ENCODE data around the gene PXDN.
A peak's percentile ranks its signal among the peaks of the same experiment; 100 is the strongest.
"Not testable (repeated sequence)": the region's sequence is repeated elsewhere in the genome, so short reads cannot be mapped to it uniquely, and the experiment has no call there.

The PXDN gene

DNA sequence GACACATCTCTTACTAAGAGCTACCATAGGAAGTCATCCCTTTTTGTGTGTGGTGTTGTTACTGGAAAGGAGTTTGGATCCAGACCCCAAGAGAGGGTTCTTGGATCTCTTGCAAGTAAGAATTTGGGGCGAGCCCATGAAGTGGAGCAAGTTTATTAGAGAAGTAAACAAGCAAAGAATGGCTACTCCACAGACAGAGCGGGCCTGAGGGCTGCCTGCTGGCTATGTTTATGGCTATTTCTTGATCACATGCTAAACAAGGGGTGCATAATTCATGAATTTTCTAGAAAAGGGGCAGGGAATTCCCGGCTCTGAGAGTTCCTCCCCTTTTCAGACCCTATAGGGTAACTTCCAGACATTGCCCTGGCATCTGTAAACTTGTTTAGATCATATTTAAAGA lies 30.6 kb upstream of the PXDN start:
- DNase-seq (ENCODE audit: low read depth in 2 of 2) = no peak

DNA sequence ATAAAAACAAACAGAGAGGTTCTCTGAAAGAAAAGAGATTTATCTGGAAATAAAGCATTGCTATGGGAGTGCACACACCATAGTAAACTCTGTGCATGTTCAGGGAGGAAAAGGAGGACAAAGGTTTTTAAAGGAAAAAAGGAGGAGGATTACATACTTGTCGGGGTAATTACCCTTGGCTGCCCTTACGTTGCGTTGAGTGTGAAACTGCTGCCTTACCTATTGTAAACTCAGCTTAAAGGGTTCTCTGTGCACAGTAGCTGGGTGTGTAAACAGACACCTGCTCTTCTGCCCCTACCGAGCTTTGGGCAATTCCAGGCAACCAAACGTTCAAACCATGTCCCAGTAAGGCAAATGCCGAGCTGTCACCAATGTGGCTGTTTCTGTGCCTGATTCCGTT lies 29.6 kb upstream of the PXDN start:
- DNase-seq (ENCODE audit: low read depth in 2 of 2) = no peak

DNA sequence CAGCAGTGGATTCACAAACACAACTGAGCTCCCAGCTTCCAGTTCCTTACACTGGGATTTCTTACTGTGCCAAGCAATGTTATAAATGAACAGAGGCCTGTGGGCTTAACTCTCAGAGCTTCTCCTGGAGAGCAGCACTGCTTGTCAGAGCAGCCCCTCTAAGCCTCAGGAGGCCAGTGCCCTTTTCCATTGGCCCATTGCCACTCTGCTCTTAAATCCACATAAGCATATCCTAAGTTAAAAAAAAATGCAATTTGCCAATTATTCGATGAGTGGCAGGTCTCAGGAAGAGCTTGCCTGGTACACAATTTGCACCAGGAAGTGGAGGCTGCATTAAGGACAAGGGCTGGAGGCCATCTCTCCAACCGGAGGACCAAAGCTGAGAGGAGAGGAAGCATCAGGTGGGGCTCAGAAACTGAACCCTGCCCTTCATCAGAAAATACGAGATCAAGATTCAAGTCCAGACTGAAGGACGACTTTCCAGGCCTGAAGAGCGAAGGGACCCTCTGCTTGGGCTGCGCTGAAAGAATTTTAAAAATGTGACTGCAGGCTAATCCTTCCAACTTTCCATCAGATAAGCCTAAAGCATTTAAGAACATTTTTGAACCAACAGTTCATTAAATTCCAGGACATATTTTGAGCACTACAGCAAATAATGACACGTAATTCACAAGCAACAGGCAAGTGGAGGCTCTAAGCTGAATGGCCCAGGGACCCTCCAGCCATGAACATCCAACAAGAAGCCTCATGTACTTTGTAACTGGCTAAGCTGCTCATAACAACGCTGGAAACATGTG lies 28.4 kb upstream of the PXDN start:
- no peak for DNase-seq (ENCODE audit: low read depth in 2 of 2)

DNA sequence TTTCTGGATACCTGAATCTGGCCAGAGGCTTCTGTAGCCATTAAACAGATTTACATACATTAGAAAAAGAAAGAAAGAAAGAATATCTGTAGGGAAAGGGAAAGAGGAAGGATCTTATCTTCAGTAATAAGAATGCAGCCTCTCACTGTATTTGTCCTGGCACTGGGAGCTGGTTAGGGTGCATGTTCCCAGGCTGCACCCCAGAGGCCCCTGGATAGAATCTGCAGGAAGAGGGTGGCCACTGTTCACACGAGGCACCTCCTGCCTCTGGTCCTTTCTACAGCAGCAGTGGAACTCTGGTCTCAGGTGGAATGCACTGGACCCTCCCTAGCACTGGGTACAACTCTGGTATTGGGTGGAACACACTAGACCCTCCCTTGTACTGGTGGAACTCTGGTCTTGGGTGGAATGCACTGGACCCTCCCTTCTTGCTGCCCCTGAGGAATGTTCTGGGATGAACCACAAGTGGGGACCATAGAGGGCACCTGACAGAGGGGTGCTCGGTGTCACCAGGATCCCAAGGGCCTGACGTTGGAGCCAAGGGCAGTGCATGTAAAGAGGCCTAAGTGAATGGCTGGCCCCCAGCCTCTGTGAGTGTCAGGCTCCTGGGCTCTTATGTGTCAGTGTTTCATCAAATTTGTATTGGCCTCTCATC lies 27.4 kb upstream of the PXDN start:
- DNase-seq (ENCODE audit: low read depth in 2 of 2) = no peak

DNA sequence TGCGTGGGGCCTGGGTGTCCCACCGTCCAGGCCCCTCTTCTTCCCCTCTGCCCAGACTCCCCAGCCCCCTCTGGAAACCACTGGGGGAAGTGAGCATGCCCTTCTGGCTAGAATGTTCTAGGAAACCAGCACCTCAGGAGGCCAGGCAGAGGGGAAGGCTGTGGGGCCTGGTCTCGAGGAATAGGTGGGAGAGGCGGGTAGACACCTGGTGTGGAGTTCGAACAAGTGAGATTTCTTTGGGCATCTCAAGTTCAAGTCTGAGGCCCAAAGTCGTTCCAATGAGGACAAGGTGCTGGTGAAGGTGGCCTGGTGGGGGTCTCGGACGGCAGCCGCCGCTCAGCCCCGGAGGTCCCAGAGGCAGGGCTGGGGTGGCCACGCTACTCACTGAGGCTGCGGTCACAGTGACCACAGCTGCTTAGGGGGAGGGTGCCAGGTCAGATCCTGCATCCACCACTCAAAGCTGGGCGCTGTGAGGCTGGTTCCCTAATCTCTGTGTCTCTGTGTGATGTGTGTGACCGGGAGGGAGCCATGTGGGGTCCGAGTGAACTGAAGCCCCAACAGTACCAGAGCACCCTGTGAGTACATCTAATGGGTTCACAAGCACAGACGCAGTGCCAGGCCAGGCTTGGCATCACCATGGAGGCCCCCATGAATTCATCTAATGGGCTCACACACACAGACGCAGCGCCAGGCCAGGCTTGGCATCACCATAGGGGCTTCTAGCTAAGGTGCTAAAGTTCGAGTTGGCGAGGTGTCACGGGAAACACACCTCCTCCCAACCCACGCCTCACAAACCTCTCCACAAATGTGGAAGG lies 26.5 kb upstream of the PXDN start:
- no peak for DNase-seq (ENCODE audit: low read depth in 2 of 2)

DNA sequence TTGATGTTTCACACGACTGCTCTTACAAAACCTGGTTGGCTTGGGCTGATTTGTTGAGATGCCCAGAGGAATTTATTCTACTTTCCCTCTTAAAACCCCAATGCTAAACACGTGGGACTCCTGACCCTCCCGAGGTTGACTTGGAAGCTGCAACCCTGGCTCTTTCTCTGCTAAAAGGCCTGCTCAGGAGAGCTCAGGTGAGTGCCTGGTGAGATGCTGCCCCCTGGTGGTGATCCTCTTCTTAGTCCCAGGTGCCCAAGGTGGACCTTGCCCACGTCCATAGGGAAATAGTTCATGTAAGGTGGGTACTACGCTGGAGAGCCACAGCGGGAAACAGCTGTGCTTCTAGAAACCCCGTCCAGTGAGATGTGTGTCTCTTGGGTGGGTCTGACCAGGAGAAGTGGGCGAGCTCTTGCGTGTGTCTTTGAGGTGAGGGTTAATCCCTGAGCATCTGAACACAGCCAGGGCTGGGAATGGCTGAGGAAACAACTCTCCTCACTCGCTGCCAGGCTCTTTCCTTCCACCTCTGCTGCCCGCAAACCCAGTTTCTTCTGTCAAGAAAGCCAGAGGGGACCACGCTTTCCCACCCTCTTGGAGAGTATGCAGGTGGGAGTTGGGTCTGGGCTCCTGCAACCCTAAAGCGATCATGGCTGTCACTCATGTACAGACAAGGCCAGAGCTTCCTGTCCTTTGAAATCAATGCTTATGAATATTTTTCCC lies 25.5 kb upstream of the PXDN start:
- peak; percentile 32 for DNase-seq (ENCODE audit: low read depth in 2 of 2)

DNA sequence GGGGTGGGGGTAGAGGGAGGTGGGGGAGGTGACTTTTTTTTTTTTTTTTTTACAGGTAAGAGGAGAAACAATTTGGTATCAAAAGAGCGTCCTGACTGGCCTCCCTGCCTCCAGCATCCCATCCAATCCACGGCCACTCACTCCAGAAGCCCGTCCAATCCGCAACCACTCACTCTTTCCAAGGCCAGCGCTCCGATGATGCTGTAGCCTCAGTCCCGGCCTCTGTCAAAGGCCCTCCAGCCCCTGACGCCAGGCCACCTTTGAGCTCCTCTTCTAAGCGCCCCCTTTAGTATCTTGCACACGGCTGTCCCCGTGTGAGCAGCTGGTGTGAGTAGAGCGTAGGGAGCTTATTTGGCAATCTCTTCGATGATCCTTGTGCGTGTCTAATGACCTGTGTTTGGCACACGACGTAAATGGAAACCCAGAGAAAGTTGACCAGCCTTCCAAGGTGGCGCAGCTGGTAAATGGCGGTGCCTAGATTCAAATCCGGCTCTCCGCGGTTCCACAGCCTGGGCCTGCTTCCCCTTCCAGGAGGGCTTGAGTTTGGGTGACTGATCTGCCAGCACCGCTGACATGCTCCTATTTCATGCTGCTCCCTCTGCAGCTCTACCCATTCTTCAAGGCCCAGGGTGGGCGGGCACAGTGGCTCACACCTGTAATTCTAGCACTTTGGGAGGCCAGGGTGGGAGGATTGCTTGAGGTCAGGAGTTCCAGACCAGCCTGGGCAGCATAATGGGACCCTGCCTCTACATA lies 23.8 kb upstream of the PXDN start:
- DNase-seq (ENCODE audit: low read depth in 2 of 2) = no peak

DNA sequence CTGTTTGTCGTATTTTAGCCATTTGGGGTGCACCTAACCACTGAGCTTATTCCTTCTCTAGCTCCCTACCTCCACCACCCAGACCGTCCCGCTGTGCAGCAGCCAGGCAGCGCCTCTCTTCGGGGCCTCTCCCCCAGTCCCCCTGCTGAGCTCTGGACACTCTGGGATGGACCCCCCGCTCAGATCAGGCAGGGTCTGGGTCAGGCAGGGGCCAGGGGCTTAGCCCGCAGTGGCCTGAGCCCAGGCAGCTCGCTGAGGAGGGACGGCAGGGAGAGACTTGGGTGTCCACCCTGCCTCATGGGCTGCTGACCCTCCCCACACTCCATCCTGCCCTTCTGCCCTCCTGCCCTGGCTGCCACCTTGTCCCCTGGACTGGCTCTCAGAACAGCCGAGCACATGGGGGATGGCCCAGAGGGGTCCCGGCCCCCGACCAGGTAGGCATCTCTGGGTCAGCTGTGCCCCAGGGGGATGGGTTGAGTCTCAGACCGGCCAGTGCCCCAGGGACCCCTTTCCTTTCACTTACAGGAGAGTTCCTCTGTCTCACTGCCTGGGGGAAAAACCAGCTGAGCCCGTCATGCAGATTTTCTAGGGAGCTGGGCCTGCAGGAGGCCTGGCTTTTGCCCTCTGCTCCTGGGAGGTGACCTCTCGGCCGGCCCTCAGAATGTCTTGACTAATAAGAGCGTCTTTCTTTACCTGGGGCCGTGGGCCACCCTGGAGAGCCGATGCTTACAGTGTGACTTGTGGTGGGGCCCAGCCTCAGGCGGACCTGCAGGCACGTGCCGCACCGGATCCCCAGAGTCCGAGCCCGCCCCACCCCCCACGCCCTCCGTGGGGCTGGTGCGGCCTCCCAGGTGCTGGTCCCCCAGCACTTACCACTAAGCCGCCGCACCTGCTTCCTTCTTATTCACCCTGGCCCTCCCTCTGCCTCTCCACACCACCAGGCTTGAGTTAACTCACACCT lies 22.8 kb upstream of the PXDN start:
- DNase-seq (ENCODE audit: low read depth in 2 of 2) = no peak

DNA sequence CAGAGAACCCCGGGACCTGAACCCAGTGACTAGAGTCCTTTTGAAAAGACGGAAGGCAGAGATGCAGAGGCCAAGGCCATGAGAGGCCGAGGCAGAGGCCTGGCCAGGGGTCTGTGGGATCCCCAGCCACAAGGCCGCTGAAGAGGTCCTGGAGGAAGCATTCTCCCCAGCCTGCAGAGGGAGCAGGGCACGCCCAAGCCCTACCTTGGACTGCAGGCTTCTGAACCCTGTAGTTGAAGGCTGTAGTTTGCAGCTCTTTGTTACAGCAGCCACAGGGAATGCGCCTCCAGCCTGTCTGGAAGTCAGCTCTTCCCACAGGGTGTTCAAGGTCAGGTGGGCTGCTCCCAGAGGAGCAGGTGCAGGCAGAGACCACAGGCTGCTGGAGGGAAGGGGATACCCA lies 22.1 kb upstream of the PXDN start:
- DNase-seq (ENCODE audit: low read depth in 2 of 2) = no peak

DNA sequence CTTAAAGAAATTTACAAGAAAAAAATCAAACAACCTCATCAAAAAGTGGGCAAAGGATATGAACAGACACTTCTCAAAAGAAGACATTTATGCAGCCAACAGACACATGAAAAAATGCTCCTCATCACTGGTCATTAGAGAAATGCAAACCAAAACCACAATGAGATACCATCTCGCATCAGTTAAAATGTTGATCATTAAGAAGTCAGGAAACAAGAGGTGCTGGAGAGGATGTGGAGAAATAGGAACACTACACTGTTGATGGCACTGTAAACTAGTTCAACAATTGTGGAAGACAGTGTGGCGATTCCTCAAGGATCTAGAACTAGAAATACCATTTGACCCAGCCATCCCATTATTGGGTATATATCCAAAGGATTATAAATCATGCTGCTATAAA lies 20.9 kb upstream of the PXDN start:
- not testable (repeated sequence) for DNase-seq (ENCODE audit: low read depth in 2 of 2)

DNA sequence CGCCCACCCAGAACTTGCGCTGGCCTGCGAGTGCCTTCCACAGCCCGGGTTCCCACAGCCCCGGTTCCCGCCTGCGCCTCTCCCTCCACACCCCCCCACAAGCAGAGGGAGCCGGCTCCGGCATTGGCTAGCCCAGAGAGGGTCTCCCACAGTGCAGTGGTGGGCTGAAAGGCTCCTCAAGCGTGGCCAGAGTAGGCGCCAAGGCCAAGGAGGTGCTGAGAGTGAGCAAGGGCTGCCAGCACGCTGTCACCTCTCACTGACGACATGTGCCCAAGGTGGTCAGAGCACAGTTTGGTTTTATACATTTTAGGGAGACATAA lies 15.3 kb upstream of the PXDN start:
- DNase-seq (ENCODE audit: low read depth in 2 of 2) = no peak

DNA sequence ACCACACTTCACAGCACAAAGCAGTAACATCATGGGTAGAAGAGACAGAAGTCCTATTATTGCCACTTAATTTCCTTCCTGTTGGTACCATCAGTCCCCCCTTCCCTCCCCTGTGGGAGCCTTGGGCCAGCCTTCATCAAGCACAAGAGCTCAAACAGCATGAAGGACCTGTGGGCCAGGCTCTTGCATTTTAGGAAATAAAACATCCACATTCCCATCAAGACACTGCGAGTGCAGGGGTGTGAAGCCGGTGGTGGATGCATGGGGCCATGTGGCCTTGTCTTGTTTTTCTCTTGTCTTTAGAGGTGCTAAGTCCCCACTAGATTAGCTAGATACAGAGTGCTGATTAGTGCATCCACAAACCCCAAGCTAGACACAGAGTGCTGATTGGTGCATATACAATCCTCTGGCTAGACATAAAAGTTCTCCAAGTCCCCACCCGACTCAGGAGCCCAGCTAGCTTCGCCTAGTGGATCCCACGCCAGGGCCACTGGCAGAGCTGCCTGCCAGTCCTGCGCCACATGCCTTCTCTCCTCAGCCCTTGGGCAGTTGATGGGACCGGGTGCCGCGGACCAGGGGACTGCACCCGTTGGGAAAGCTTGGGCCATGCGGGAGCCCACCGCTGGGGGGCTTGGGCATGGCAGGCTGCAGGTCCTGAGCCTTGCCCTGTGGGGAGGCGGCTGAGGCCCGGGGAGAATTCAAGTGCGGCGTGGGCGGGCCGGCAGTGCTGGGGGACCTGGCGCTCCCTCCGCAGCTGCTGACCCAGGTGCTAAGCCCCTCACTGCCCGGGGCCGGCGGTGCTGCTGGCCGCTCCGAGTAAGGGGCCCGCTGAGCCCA lies 14.7 kb upstream of the PXDN start:
- DNase-seq (ENCODE audit: low read depth in 2 of 2) = no peak

DNA sequence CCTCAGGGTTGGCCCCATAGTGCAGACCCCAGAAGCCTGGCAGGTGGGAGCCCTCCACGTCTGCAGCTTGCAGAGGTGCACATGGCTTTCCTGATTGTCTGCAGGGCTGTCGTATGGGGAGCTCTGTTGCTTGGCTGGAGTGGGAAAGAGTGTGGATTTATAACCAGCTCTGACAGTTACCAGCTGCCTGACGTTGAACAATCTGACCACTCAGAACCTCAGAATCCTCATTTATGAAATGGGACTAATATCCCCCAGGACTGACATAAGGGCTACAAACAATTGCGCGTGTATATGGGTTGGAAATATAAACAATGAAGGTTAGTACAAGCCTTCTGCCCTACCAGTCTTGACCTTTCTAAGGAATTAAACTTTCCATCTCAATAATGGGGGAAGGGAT lies 13.9 kb upstream of the PXDN start:
- DNase-seq (ENCODE audit: low read depth in 2 of 2) = no peak

DNA sequence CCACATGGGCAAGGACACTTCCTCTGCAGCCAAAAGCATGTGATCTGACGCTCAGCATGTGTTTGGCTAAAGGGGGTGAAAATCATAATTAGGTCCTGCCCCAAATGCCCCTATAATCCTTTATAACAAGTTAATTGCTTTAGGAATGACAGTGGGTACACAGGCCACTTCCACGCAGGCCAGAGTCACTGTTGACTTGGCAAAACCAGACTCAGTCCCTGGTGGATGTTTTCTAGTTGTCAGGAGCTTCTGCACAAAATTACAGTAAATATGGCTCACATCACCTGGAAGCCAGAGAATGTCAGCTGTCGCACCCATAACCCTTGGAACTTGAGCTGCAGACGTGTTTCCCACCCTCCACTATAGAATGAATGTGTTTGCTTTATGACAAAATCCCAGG lies 13.3 kb upstream of the PXDN start:
- no peak for DNase-seq (ENCODE audit: low read depth in 2 of 2)

DNA sequence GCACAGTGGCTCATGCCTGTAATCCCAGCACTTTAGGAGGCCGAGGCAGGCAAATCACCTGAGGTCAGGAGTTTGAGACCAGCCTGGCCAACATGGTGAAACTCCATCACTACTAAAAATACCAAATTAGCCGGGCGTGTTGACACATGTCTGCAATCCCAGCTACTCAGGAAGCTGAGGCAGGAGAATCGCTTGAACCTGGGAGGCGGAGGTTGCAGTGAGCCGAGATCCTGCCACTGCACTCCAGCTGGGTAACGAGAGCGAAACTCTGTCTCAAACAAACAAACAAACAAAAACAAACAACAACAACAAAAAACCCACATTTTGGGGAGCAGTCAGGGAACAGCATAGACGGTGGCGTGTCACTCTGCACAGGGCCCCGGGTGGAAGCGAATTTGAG lies 12.8 kb upstream of the PXDN start:
- DNase-seq (ENCODE audit: low read depth in 2 of 2) = not testable (repeated sequence)

DNA sequence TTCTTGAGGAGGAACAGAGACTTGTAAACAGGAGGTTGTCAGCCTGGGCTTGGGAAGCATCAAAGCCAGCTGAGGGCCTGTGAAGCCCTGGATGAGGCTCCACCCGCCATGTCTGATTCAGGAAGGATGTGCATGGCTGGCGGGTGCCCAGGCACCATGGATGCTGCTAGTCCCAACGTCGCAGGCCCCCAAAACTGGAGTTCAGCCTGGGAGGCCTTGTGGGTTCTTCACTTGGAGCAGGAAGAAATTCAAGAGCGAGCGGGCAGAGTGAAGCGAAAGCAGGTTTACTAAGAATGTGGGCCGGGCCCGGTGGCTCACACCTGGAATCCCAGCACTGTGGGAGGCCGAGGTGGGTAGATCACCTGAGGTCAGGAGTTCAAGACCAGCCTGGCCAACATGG lies 12.1 kb upstream of the PXDN start:
- no peak for DNase-seq (ENCODE audit: low read depth in 2 of 2)

DNA sequence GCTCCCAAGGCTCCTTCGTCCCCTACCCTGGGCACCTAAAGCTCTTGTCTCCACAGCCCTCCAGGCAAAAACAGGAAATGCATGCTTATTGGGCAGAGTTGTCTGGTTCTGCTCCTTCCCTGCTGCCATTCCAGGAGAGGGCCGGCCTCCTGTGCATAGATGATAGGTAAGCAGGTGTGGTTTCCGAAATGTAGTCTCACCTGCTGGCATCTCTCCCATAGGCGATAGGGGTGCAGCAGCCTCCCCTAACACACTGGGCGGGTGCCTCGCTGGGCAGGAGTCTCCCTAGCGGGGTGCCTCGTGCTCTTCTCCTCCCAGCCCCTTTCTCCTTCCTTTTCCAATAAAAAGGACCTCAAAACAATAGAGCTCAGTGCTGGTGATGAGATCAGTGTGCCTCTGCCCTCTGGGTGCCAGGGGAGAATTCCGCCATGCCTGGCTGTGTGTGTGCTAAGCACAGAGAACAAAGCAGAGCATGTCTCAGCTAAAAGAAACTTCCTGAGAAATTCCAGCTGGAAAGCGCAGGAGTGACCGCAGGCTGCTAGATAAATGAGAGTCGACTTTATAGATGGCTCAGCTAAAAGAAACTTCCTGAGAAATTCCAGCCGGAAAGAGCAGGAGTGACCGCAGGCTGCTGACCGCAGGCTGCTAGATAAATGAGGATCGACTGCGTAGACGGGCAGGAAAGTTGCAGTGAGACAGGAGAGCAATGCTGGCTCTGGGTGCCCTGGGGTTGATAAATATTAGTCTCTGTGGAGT lies 11.3 kb upstream of the PXDN start:
- DNase-seq (ENCODE audit: low read depth in 2 of 2) = no peak

DNA sequence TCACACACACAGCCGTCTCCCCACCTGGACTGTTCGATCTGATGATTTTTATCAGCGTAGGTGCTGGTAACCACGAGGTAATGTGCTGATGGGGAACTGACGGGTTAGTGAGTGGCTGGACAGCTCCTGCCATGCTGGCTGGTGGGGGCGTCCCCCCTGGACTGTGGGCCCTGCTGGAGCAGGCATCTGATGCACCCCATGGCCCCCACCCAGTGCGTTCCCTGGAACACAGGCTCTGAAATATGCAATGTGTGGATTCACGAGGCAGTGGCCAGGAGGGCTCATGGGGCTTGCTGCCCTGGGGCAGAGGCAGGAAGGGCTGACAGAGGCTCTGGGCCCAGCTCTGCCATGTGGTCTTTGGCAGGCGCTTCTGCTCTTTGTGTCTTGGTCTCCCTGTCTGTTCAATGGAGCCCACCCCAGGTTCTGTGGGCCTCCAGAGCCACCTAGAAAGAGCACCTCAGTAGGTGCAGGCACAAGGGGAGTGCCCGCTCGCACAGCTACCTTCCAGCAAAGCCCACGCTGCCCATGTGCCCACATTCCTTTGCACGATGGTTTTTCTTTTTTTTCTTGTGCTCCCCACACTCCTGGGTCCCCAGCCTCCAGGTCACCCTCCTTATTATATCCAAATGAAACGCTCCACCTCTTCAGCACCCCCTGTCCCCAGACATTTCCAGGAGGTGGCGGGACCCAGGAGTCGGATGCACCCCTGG lies 10.3 kb upstream of the PXDN start:
- DNase-seq (ENCODE audit: low read depth in 2 of 2) = no peak

Data from stimulated activated CD4-positive, alpha-beta T cell treated with anti-CD3 and anti-CD28 coated beads, Interleukin-1b, Interleukin-23, amount 100 ng/mL, for 4 hours (primary cell).